ENCODE measurements around the gene CCDC93. TPM values are rescaled to one million over a fixed set of nuclear protein-coding genes. Genes with fewer than 3 reads are reported as not detected.

Gene CCDC93
- total RNA-seq, 1 experiment from 2014 or later: 18.7 TPM

- H3K9ac ChIP-seq (ENCODE audit: low read length): no peak overlapping the region
- POLR2A ChIA-PET: interaction anchor here (0.5 kb wide), 1 partner anchor 40 kb away, joined by 3 read pairs; no protein-coding TSS in a partner anchor
- TF ChIP-seq SRF (IDR thresholded peaks at IDR 0.05; ENCODE audit: low read depth) (no peak), POLR2AphosphoS5 (IDR thresholded peaks at IDR 0.05; ENCODE audit: low read depth, low read length) (no peak), ZFX (IDR thresholded peaks at IDR 0.05) (no peak), EGR1 (IDR thresholded peaks at IDR 0.05; ENCODE audit: low read depth) (no peak), MAX (IDR thresholded peaks at IDR 0.05) (no peak), CEBPB (IDR thresholded peaks at IDR 0.05; ENCODE audit: low read depth) (no peak), ATF3 (IDR thresholded peaks at IDR 0.05) (no peak), CTCF (IDR thresholded peaks at IDR 0.05 in 2 of 3, conservative IDR thresholded peaks at IDR 0.05 in 1 of 3; ENCODE audit: borderline replicate concordance in 1 of 3, insufficient read depth in 1 of 3, low read depth in 2 of 3, low read length in 2 of 3) (no peak), SIN3A (IDR thresholded peaks at IDR 0.05; ENCODE audit: low read depth) (no peak), FOSL1 (IDR thresholded peaks at IDR 0.05; ENCODE audit: low read depth) (no peak), EZH2phosphoT487 (IDR thresholded peaks at IDR 0.05; ENCODE audit: borderline replicate concordance) (no peak), POLR2A (IDR thresholded peaks at IDR 0.05; ENCODE audit: borderline replicate concordance, extremely low read depth, insufficient read depth, insufficient read length) (no peak), SP1 (IDR thresholded peaks at IDR 0.05; ENCODE audit: low read depth) (no peak)
- no TSS peak for BruUV-seq (replicated peaks)
- H3K4me3 ChIP-seq (replicated peaks in 1 of 2; ENCODE audit: low read depth in 1 of 2, low read length in 2 of 2): no peak overlapping the region
- H3K4me2 ChIP-seq (ENCODE audit: low read length): no peak overlapping the region
- H3K79me2 ChIP-seq (ENCODE audit: insufficient read depth, low read length): no peaks in the 10 kb centered on the region
- H3K4me1 ChIP-seq (ENCODE audit: control insufficient read depth in 1 of 2, insufficient read depth in 2 of 2, low read length in 2 of 2): peaks cover 0 to 24% of the 10 kb centered on the region in 2 experiments; a peak in 2 of 4 replicates
- H4K20me1 ChIP-seq (ENCODE audit: insufficient read depth): no peaks in the 10 kb centered on the region
- RAD21 ChIA-PET (ENCODE audit: low non-redundant PET in 1 of 2, low total read pairs in 2 of 2, uncharacterized antibody in 2 of 2, unreplicated experiment in 2 of 2): no interaction called here
- H3K27me3 ChIP-seq (ENCODE audit: insufficient read depth, low read length): no peaks in the 10 kb centered on the region
- H2AFZ ChIP-seq (ENCODE audit: low read depth, low read length, poor library complexity, severe bottlenecking): no peak overlapping the region
- no peaks in the 10 kb centered on the region for H3K36me3 ChIP-seq (ENCODE audit: control insufficient read depth in 1 of 2, insufficient read depth in 2 of 2, low read length in 2 of 2)
- no peaks in the 10 kb centered on the region for H3K9me3 ChIP-seq (ENCODE audit: control insufficient read depth in 1 of 2, insufficient read depth in 1 of 2, low read depth in 1 of 2, low read length in 2 of 2)
- DNase-seq (ENCODE audit: low read depth, low spot score) (no peak), ATAC-seq (no peak)
- no peak overlapping the region for H3K27ac ChIP-seq (ENCODE audit: low read depth, low read length)
- CTCF ChIA-PET: interaction anchor here (1.7 kb wide), 1 partner anchor 9 kb away, joined by 4 read pairs; no protein-coding TSS in a partner anchor
- H3K9me2 ChIP-seq (ENCODE audit: insufficient read depth): no peaks in the 10 kb centered on the region
- intact Hi-C loops (cut with micrococcal nuclease): no loop called here
These were observed 37.1 kb upstream of the CCDC93 start for GRCh38 chr2:118050974-118051373.
